ENCODE measurements around the gene TMEM45B.
"Not testable (repeated sequence)": the region's sequence is repeated elsewhere in the genome, so short reads cannot be mapped to it uniquely, and the experiment has no call there.

TMEM45B gene

GRCh38 chr11:129815596-129816461, at the start of gene TMEM45B:
Gene TMEM45B (plus strand): TSS chr11:129815848. CDS start chr11:129852483, 36,635 bp downstream.
- H3K4me1 Mint-ChIP-seq (ENCODE audit: low read depth) = peaks cover 49% of the 10 kb centered on the region
- peak within 1 kb of the TSS; percentile 42 for H3K27ac Mint-ChIP-seq
- H3K9me3 Mint-ChIP-seq (ENCODE audit: low read depth) = no peaks in the 10 kb centered on the region
- peaks cover under 1% of the 10 kb centered on the region for H3K36me3 Mint-ChIP-seq
- peaks cover 10% of the 10 kb centered on the region for H3K27me3 Mint-ChIP-seq
- peak within 1 kb of the TSS; percentile 88 for H3K4me3 Mint-ChIP-seq

GRCh38 chr11:129766898-129767604, 48.6 kb upstream of the TMEM45B start:
- Mint-ChIP-seq H3K4me3 (no peak overlapping the region), H3K36me3 (peaks cover 6% of the 10 kb centered on the region), H3K27me3 (no peaks in the 10 kb centered on the region), H3K27ac (no peak overlapping the region), H3K4me1 (ENCODE audit: low read depth) (no peaks in the 10 kb centered on the region), H3K9me3 (ENCODE audit: low read depth) (peaks cover 5% of the 10 kb centered on the region)

DNA sequence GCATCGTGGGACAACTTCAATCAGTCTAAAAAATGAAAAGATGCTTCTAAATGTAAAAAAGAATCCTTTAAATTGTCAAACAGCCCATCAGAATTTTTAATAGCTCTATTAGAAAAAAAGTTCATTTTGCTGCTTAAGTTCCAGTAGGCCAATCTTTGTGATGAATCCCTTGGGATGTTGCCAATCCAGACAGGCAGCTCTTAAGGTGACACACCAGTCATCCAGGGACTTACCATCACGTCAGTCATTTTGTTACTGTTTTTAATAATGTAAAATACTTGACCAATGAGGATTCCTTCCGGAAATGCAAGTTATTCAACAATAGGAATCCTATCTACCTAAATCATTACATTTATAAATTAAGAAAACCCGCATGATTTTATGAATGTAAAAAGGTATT, 47.8 kb upstream of the TMEM45B start:
- Mint-ChIP-seq H3K4me3 (no peak overlapping the region), H3K27me3 (no peaks in the 10 kb centered on the region)

GRCh38 chr11:129768356-129768755, 47.3 kb upstream of the TMEM45B start:
- peaks cover 6% of the 10 kb centered on the region for H3K36me3 Mint-ChIP-seq
- H3K27ac Mint-ChIP-seq = no peak overlapping the region

More for the DNA sequence above, 47.8 kb upstream of the TMEM45B start:
- H3K4me1 Mint-ChIP-seq (ENCODE audit: low read depth) = no peaks in the 10 kb centered on the region
- H3K36me3 Mint-ChIP-seq = peaks cover 6% of the 10 kb centered on the region
- peaks cover 5% of the 10 kb centered on the region for H3K9me3 Mint-ChIP-seq (ENCODE audit: low read depth)
- H3K27ac Mint-ChIP-seq = no peak overlapping the region

DNA sequence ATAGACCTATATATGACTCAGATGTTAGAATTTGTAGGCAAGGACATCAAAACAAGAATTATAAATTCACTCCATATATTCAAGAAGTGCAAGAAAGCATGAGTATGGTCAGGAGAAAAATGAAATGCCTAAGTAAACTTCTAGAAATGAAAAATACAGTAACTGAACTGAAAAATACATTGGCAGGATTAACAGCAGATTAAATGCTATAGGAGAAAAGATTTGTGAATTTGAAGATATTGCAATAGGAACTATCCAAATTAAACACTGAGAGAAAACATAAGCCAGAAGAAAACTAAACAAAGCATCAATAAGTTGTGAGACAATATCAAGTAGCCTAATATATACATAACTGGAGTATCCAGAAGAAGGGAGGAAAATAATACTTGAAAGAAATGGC, 46.6 kb upstream of the TMEM45B start:
- Mint-ChIP-seq H3K27me3 (no peaks in the 10 kb centered on the region), H3K4me1 (ENCODE audit: low read depth) (no peaks in the 10 kb centered on the region), H3K4me3 (no peak overlapping the region), H3K27ac (no peak overlapping the region), H3K36me3 (peaks cover 6% of the 10 kb centered on the region), H3K9me3 (ENCODE audit: low read depth) (peaks cover 5% of the 10 kb centered on the region)

More at GRCh38 chr11:129768356-129768755, 47.3 kb upstream of the TMEM45B start:
- no peak overlapping the region for H3K4me3 Mint-ChIP-seq
- no peaks in the 10 kb centered on the region for H3K27me3 Mint-ChIP-seq
- H3K4me1 Mint-ChIP-seq (ENCODE audit: low read depth) = no peaks in the 10 kb centered on the region
- peaks cover 5% of the 10 kb centered on the region for H3K9me3 Mint-ChIP-seq (ENCODE audit: low read depth)

DNA sequence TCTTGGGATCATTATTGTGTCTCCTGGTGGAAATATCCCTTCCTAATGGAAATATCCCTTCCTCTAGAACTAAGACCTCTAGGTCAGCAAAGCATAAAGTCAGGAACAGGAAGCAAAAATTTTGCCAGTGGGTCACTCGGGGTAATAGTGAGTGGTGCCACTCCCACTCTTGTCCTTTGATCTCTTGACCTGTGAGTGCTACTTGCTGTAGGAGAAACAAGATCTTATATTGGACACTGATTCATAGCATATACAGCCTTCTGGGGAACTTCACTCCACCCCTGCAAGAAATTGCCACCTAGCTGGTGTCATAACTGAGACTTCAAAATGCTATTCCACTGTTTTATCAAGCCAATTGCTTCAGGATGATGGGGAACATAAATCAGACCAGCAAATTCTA, 44.7 kb upstream of the TMEM45B start:
- no peak overlapping the region for H3K27ac Mint-ChIP-seq
- peaks cover 5% of the 10 kb centered on the region for H3K9me3 Mint-ChIP-seq (ENCODE audit: low read depth)
- no peaks in the 10 kb centered on the region for H3K4me1 Mint-ChIP-seq (ENCODE audit: low read depth)
- H3K36me3 Mint-ChIP-seq = peaks cover 6% of the 10 kb centered on the region
- H3K27me3 Mint-ChIP-seq = no peaks in the 10 kb centered on the region
- no peak overlapping the region for H3K4me3 Mint-ChIP-seq

DNA sequence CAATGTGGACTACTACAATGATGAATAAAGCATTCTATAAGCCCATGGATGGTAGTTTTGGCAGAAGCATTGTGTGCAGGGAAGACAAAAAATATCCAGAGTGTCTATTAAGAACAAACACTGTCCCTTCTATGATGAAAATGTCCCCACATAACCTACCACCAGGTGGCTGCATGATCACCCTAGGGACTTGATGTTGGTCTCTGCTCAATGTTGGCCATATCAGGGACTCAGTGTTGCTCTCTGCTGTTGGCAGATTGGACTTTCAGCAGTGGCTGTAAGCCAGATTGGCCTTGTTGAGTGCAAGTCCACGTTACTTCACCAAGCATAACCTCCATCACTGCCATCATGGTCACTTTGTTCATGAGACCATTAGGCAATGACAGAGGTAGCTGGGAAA, 44.2 kb upstream of the TMEM45B start:
- H3K4me1 Mint-ChIP-seq (ENCODE audit: low read depth); H3K4me3 Mint-ChIP-seq; H3K9me3 Mint-ChIP-seq (ENCODE audit: low read depth); H3K27ac Mint-ChIP-seq; H3K36me3 Mint-ChIP-seq; H3K27me3 Mint-ChIP-seq: not testable (repeated sequence)

- Mint-ChIP-seq H3K27me3 (no peaks in the 10 kb centered on the region), H3K27ac (no peak overlapping the region), H3K4me3 (no peak overlapping the region), H3K36me3 (no peaks in the 10 kb centered on the region), H3K4me1 (ENCODE audit: low read depth) (no peaks in the 10 kb centered on the region), H3K9me3 (ENCODE audit: low read depth) (no peaks in the 10 kb centered on the region)
These were observed 36.8 kb upstream of the TMEM45B start for GRCh38 chr11:129778877-129779276.

DNA sequence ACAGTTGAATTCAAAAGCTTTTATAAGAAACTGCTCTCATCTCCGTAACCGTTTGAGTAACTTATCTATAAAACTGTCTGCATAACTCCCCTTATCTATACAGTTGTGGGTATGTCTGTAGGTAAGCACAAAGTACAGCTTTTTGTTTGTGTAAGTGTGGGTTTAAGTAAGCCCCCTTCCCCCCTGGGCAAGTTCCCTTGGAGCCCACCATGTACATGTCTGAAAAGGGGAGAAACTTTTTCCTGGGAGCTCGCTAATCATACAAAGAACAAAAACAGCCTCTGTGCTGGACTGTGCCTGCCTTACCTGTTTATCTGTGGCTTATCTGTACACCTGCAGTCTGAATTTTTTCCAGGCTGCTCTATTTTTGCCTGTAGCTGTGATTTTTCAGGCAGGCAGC, 36.3 kb upstream of the TMEM45B start:
- H3K9me3 Mint-ChIP-seq (ENCODE audit: low read depth) = no peaks in the 10 kb centered on the region
- no peaks in the 10 kb centered on the region for H3K4me1 Mint-ChIP-seq (ENCODE audit: low read depth)
- H3K27me3 Mint-ChIP-seq = no peaks in the 10 kb centered on the region
- no peaks in the 10 kb centered on the region for H3K36me3 Mint-ChIP-seq
- H3K4me3 Mint-ChIP-seq = no peak overlapping the region
- no peak overlapping the region for H3K27ac Mint-ChIP-seq

GRCh38 chr11:129785383-129786111, 30.1 kb upstream of the TMEM45B start:
- Mint-ChIP-seq H3K27me3 (no peaks in the 10 kb centered on the region), H3K36me3 (no peaks in the 10 kb centered on the region), H3K27ac (no peak overlapping the region), H3K4me1 (ENCODE audit: low read depth) (peaks cover 7% of the 10 kb centered on the region), H3K4me3 (no peak overlapping the region), H3K9me3 (ENCODE audit: low read depth) (no peaks in the 10 kb centered on the region)

DNA sequence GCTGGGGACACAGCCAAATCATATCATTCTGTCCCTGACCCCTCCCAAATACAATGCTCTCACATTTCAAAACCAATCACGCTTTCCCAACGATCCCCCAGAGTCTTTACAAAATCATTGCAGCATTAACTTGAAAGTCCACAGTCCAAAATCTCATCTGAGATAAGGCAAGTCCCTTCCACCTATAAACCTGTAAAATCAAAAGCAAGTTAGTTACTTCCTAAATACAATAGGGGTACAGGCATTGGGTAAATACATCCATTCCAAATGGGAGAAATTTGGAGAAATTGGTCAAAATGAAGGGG, 29.6 kb upstream of the TMEM45B start:
- H3K36me3 Mint-ChIP-seq; H3K27ac Mint-ChIP-seq; H3K4me1 Mint-ChIP-seq (ENCODE audit: low read depth); H3K4me3 Mint-ChIP-seq; H3K27me3 Mint-ChIP-seq; H3K9me3 Mint-ChIP-seq (ENCODE audit: low read depth): not testable (repeated sequence)

GRCh38 chr11:129787532-129788155, 28.0 kb upstream of the TMEM45B start:
- Mint-ChIP-seq H3K9me3 (ENCODE audit: low read depth) (no peaks in the 10 kb centered on the region), H3K4me1 (ENCODE audit: low read depth) (peaks cover 11% of the 10 kb centered on the region), H3K4me3 (no peak overlapping the region), H3K36me3 (no peaks in the 10 kb centered on the region), H3K27ac (no peak overlapping the region), H3K27me3 (peaks cover 2% of the 10 kb centered on the region)

DNA sequence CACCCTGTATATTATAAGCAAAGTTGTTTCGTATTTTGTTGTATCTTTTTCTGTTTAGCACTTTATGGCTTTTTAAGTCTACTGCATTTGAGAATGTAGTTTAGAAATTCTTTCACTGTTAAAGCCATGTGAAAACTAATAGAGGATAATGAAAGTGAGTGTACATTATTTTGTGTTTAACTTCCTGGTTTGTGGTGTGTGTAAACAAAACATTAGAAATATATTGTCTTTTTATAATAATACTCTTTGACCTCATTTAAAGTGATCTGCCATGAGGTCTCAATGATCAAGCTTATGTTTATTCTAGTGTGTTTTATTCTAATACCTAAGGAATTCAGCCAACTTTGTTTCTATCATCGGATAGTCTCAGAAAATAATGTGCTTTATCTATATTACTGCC, 27.4 kb upstream of the TMEM45B start:
- H3K9me3 Mint-ChIP-seq (ENCODE audit: low read depth) = no peaks in the 10 kb centered on the region
- H3K27ac Mint-ChIP-seq = no peak overlapping the region
- H3K4me3 Mint-ChIP-seq = no peak overlapping the region
- H3K27me3 Mint-ChIP-seq = peaks cover 2% of the 10 kb centered on the region
- H3K4me1 Mint-ChIP-seq (ENCODE audit: low read depth) = peaks cover 11% of the 10 kb centered on the region
- no peaks in the 10 kb centered on the region for H3K36me3 Mint-ChIP-seq

DNA sequence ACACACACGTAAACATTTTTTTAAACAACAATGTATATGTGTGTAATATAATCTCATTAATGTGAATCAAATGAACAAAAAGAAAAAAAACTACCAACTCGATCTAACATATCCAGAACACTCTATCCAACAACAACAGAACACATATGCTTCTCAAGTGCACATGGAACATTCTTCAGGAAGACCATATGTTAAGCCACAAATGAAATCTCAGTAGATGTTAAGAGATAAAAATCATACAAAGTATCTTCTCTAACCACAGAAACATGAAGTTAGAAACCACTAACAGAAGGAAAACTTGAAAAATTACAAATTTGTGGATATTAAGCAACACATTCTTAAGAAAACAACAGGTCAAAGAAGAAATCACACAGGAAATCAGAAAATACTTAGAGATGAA, 25.5 kb upstream of the TMEM45B start:
- Mint-ChIP-seq H3K27ac (no peak overlapping the region), H3K4me1 (ENCODE audit: low read depth) (peaks cover 11% of the 10 kb centered on the region), H3K36me3 (no peaks in the 10 kb centered on the region), H3K27me3 (peaks cover 2% of the 10 kb centered on the region), H3K4me3 (no peak overlapping the region), H3K9me3 (ENCODE audit: low read depth) (no peaks in the 10 kb centered on the region)

GRCh38 chr11:129791515-129791914, 24.1 kb upstream of the TMEM45B start:
- H3K27ac Mint-ChIP-seq = no peak overlapping the region
- peaks cover 2% of the 10 kb centered on the region for H3K27me3 Mint-ChIP-seq
- H3K36me3 Mint-ChIP-seq = peaks cover 9% of the 10 kb centered on the region
- peaks cover 11% of the 10 kb centered on the region for H3K4me1 Mint-ChIP-seq (ENCODE audit: low read depth)
- H3K4me3 Mint-ChIP-seq = no peak overlapping the region
- H3K9me3 Mint-ChIP-seq (ENCODE audit: low read depth) = no peaks in the 10 kb centered on the region

Data from activated naive CD8-positive, alpha-beta T cell (primary cell).